Small intestine (tissue), 7 donors: ENCODE data around the gene PMPCB. TPM values are rescaled to one million over a fixed set of nuclear protein-coding genes. Genes with fewer than 3 reads are reported as not detected.
A peak's percentile ranks its signal among the peaks of the same experiment; 100 is the strongest.

Experiments
- DNase-seq, 2 donors: peaks; one replicate each; pipeline versions ENCODE4 v3.0.0 to v3.0.0-alpha.2; 2013
- FAIRE-seq: peaks from 2 replicates; lab custom pipeline; 2012; peaks lifted over from hg19 to GRCh38; lab: Jason Lieb, UNC
- H3K27ac ChIP-seq, 3 donors: one replicate each; pipeline ENCODE4 v1.5.1; 2013; ENCODE audit warnings: low read length in 2 of 3, mild to moderate bottlenecking in 2 of 3, control low read depth in 1 of 3, inconsistent platforms in 1 of 3, low read depth in 1 of 3, moderate library complexity in 1 of 3
- H3K27me3 ChIP-seq, 3 donors: one replicate each; pipeline ENCODE4 v1.6.1; 2013; ENCODE audit warnings: low read length in 3 of 3, inconsistent platforms in 1 of 3; ENCODE audit not compliant: control insufficient read depth in 3 of 3, insufficient read depth in 3 of 3
- H3K36me3 ChIP-seq, 3 donors: one replicate each; pipeline ENCODE4 v1.6.1; 2013; ENCODE audit warnings: low read length in 3 of 3, inconsistent platforms in 1 of 3, low read depth in 1 of 3, mild to moderate bottlenecking in 1 of 3, moderate library complexity in 1 of 3; ENCODE audit not compliant: control insufficient read depth in 3 of 3, insufficient read depth in 2 of 3
- H3K4me1 ChIP-seq, 3 donors: one replicate each; pipeline ENCODE4 v1.6.1; 2013; ENCODE audit warnings: low read length in 2 of 3, inconsistent platforms in 1 of 3, low read depth in 1 of 3, mild to moderate bottlenecking in 1 of 3, moderate library complexity in 1 of 3; ENCODE audit not compliant: control insufficient read depth in 3 of 3, insufficient read depth in 2 of 3
- H3K4me3 ChIP-seq, 3 donors: one replicate each; pipeline ENCODE4 v1.5.1; 2013; ENCODE audit warnings: low read length in 3 of 3, control low read depth in 1 of 3, inconsistent platforms in 1 of 3, low read depth in 1 of 3, mild to moderate bottlenecking in 1 of 3, moderate library complexity in 1 of 3
- H3K9me3 ChIP-seq, 2 donors: one replicate each; pipeline ENCODE4 v1.6.1; 2013; ENCODE audit warnings: low read depth in 1 of 2, low read length in 1 of 2; ENCODE audit not compliant: control insufficient read depth in 2 of 2, insufficient read depth in 1 of 2
- WGBS, 3 donors: extraction: QIAGEN DNeasy Blood & Tissue Kit; methylation state at CpG; one replicate each; pipeline ENCODE4 v1.1.7; 2013; 5-methylcytosine and 5-hydroxymethylcytosine counted together
- polyA plus RNA-seq, 4 donors: library from polyadenylated mRNA; stranded (reverse) in 3 of 4; unstranded in 1 of 4; fragments of 200-250 nt in 3 of 4; fragments of 120-200 nt in 1 of 4; gene quantifications; one replicate each; pipeline versions ENCODE4 v1.2.1 to v1.2.3, GENCODE V29; 2013
- donor health status: healthy with polysubstance abuse.
- donor health status: control.
- donor health status: control.
- donor health status: Bipolar disorder and iron deficiency.
- donor health status: healthy.

The PMPCB gene
- polyA plus RNA-seq, 4 donors, result 53.8 to 89.2 (median 60.9) TPM

DNA sequence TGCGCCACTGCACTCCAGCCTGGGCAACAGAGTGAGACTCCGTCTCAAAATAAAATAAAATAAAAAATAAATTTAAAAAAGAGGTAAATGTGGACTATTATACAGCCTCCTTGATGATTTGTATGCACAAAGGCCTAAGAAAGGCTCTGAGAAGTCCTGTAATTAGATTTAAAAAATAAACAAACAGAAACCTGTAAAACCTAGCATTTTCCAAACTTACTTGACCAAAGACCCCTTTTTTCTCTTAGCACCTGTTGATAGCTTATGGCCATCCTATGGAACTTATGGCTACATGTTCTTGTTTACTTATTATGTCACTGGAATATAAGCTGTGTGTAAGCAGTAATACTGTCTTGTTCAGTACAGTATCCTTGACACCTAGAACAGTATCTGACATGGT, 41.6 kb downstream of the PMPCB start:
- WGBS, 3 donors, result 97 to 100% (median 97%) methylated on average over 2 of the region's 2 CpGs
- Histone ChIP-seq H3K36me3 (peaks cover 8 to 33% (median 12%) of the 10 kb centered on the region in 3 donors), H3K4me1 (peaks cover 0 to 5% (median 3%) of the 10 kb centered on the region in 3 donors), H3K9me3 (no peaks in the 10 kb centered on the region), H3K27ac (no peak overlapping the region), H3K4me3 (no peak overlapping the region), H3K27me3 (no peaks in the 10 kb centered on the region)
- DNase-seq, result no peak
- no peak for FAIRE-seq

DNA sequence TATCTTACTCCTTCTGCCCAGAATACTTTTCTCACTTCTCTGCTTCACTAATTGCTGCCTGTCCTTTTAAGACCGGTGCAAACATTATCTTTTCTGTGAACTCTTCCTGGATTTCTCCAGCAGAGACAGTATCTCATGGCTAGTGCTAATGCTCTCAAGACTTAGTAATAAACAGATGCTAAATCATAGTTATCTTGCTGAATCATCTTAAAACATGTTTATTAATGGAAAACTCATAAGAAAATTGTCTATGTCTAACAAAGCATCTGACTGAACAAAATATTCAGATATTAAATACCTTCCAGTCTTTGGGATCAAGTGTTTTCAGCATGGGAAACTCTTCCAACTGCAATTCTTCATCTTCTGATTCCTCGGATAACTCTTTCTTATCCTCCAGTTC, 44.2 kb downstream of the PMPCB start:
- 72 to 85% (median 83%) methylated on average over 2 of the region's 2 CpGs for WGBS, 3 donors
- Histone ChIP-seq H3K27ac (no peak overlapping the region), H3K27me3 (no peaks in the 10 kb centered on the region), H3K4me3 (no peak overlapping the region), H3K9me3 (no peaks in the 10 kb centered on the region), H3K4me1 (peaks cover 0 to 5% (median 3%) of the 10 kb centered on the region in 3 donors), H3K36me3 (peaks cover 5 to 13% (median 7%) of the 10 kb centered on the region in 3 donors)
- FAIRE-seq (no peak), DNase-seq (no peak)

DNA sequence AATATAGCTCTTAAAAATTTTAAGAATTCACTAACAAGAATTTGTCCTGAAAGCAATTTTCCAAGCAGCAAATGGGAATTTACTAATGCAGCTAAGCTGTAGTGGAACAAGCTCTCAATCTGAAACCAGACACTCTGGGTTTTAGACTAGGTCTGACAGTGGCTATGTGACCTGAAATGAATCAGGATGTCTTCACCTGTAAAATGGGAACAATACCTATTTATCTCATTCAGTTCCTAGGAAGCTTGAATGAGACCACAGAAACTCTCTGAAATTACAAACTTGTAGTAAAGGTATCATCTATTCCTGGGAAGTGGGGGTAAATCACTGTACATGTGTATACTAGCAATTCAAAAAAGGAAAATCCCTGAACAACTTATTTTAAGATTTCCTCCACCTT, 46.1 kb downstream of the PMPCB start:
- DNase-seq (no peak), FAIRE-seq (no peak)
- H3K9me3 ChIP-seq, result no peaks in the 10 kb centered on the region
- H3K4me3 ChIP-seq, result peak overlapping the region in 2 of 3 donors; percentile 93 to 100
- H3K36me3 ChIP-seq, result peaks cover 0 to 9% (median 0%) of the 10 kb centered on the region in 3 donors
- H3K27ac ChIP-seq, result peak overlapping the region in 1 of 3 donors; percentile 92
- H3K27me3 ChIP-seq, result no peaks in the 10 kb centered on the region
- peaks cover 2 to 5% (median 3%) of the 10 kb centered on the region in 3 donors for H3K4me1 ChIP-seq

DNA sequence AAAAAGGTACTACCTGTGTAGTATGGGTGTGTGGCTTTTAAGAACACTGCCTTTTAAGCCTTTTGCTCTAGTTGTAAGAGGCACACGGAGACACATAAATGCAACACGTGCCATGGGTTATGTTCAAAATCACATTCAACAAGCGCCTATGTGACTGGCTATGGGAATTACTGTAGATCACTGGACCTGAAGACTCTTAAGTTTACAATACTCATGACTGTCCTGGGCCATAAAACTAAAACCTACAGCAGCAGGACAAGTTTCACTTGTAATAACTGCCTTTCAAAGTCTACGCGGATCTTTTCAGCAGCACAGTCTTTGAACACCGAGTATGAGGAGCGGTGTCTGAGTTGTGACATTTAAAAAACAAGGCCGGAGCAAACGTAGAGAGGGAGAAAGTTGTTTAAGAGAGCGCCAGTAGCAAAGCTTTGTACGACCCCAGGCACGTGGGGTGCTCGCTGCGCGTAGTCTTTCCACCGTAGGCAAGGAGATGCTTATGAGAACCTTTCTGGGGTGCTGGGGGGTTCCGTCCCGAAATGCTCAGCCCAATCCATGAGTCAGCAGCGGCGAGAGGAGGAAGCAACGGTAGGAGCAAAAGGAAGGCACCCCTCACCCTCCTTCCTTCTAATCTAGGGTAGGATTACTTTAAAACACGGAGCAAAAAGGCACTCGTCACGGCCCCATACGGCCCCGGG, 46.7 kb downstream of the PMPCB start:
- Histone ChIP-seq H3K9me3 (no peaks in the 10 kb centered on the region), H3K4me3 (peak overlapping the region; percentile 79 to 100 (median 93)), H3K4me1 (peaks cover 2 to 5% (median 5%) of the 10 kb centered on the region in 3 donors), H3K27ac (peak overlapping the region; percentile 91 to 92 (median 91)), H3K27me3 (no peaks in the 10 kb centered on the region), H3K36me3 (peaks cover 0 to 9% (median 0%) of the 10 kb centered on the region in 3 donors)
- FAIRE-seq, result no peak
- DNase-seq, result peak; percentile 65 to 84
- WGBS, 3 donors, result 0 to 1% (median 0%) methylated on average over 26 of the region's 26 CpGs

DNA sequence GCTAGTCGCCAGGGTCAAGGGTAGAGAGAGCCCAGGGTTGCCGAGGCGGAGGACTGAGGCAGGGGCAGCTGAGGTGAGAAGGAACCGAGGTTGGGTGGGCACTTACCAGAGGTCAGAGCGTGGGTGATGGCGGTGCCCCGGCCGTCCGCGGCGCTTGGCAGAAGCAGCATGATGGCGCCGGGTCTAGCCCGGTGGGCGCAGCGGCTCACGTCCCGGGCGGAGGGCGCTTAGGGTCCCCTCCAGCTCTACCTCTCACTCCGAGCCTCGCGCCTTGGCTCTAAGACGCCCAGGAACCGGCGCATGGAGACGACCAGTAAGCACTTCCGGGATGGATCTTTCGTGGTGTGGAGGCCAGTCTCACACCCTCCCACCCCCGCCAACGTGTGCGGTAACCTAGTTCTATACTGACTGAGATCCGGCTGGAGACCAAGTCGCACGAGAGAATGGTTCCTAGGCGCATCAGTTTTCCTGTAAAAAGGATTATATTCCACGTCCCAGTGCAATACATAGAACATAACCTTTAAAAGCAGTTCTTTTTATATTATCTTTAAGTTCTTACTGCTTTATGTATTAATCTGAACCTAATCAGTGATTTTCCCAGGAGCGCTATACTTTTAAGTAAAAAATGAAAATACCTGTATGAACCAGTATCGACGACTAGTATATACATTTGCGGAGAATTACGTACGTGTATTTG, 47.4 kb downstream of the PMPCB start, which contains the start of gene DNAJC2:
Gene DNAJC2 (minus strand): TSS at position 315 of the 697 bp plus-strand sequence. CDS start 145 bp downstream, at position 170.
- peak within 1 kb of the TSS; percentile 91 to 92 (median 91) for H3K27ac ChIP-seq
- no peaks in the 10 kb centered on the region for H3K27me3 ChIP-seq
- H3K4me3 ChIP-seq, result peak within 1 kb of the TSS; percentile 79 to 100 (median 93)
- H3K36me3 ChIP-seq, result peaks cover 0 to 7% (median 0%) of the 10 kb centered on the region in 3 donors
- WGBS, 3 donors, result 7 to 9% (median 7%) methylated on average over 39 to 43 of the region's 43 CpGs
- FAIRE-seq (no peak), DNase-seq (peak; percentile 93 to 94)
- peaks cover 2 to 5% (median 5%) of the 10 kb centered on the region in 3 donors for H3K4me1 ChIP-seq
- no peaks in the 10 kb centered on the region for H3K9me3 ChIP-seq

DNA sequence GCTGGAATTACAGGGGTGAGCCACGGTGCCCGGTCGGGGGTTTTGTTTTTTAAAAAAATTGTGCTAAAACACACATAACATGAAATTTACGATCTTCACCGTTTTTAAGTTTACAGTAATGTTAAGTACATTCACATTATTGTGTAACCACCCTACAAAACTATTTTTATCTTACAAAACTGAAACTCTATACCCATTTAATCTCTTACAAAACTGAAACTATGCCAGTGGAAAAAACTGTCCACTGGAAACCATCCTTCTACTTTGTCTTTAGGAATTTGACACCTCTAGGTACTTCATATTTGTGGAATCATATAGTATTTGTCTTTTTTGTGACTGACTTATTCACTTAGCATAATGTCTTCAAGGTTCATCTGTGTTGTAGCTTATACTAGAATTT, 49.2 kb downstream of the PMPCB start:
- Histone ChIP-seq H3K4me1 (peaks cover 2 to 5% (median 2%) of the 10 kb centered on the region in 3 donors), H3K27ac (no peak overlapping the region), H3K4me3 (no peak overlapping the region), H3K27me3 (no peaks in the 10 kb centered on the region), H3K9me3 (no peaks in the 10 kb centered on the region), H3K36me3 (peaks cover 0 to 1% (median under 1%) of the 10 kb centered on the region in 3 donors)
- DNase-seq, result no peak
- 87 to 90% (median 90%) methylated on average over 5 of the region's 5 CpGs for WGBS, 3 donors
- FAIRE-seq, result no peak

DNA sequence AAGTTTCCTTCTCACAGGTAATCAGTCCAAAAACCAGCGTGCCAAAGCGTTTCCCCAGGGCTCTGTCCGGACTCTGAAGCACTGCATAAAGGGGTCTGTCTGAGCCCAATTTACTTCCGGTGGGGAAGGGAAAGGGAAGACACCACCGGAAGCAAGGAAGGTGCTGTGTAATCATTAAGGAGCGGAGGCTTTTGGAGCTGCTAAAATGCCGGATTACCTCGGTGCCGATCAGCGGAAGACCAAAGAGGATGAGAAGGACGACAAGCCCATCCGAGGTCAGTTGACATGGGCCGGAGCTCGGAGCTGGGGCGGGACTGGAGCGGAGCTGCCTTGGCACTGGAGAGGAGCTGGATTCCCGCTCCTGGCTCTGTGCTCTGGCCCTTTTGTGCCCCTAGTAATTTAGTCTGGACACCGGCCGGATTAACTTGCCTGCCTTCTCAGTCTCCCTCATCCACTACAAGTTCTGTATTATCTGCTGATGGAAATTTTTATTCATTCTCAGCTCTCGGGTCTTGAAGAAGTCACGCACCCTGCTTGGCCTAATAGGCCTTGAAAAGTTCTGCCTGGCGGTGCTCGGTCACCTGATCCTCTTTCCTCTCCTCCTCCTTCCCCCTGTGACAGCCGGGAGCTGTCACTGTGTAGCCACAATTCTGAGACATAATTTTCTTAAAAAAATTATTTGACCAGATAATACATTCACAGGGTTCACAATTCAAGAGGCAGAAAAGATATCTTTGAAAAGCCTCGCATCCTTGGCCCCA, 50.5 kb downstream of the PMPCB start, which contains the start of gene PSMC2:
Gene PSMC2 (plus strand): TSS at position 137 of the 761 bp plus-strand sequence. CDS start 69 bp downstream, at position 206.
- H3K27me3 ChIP-seq, result no peaks in the 10 kb centered on the region
- peaks cover 3 to 4% (median 4%) of the 10 kb centered on the region in 3 donors for H3K36me3 ChIP-seq
- WGBS, 3 donors, result 0 to 1% (median 1%) methylated on average over 25 of the region's 25 CpGs
- H3K27ac ChIP-seq, result peak within 1 kb of the TSS; percentile 71 to 87 (median 87)
- peak; percentile 84 to 96 for DNase-seq
- H3K9me3 ChIP-seq, result no peaks in the 10 kb centered on the region
- no peak for FAIRE-seq
- peaks cover 2 to 5% (median 4%) of the 10 kb centered on the region in 3 donors for H3K4me1 ChIP-seq
- H3K4me3 ChIP-seq, result peak within 1 kb of the TSS; percentile 80 to 90 (median 87)

DNA sequence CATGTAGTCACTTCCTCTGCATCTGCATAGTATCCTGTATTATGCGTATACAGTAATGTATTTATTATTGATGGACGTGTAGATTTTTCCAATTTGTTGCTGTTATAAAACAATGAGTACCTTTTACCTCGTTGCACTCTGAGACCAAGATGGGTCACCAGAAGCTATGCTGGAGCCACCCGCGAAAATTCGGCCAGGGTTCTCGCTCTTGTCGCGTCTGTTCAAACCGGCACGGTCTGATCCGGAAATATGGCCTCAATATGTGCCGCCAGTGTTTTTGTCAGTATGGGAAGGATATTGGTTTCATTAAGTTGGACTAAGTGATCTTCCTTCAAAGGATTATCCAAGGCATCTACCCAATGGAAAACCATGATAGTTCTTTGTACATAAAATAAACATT, 51.2 kb downstream of the PMPCB start:
- 5 to 10% (median 8%) methylated on average over 13 of the region's 13 CpGs for WGBS, 3 donors
- H3K27me3 ChIP-seq, result no peaks in the 10 kb centered on the region
- H3K27ac ChIP-seq, result no peak overlapping the region
- DNase-seq, result no peak
- no peaks in the 10 kb centered on the region for H3K9me3 ChIP-seq
- H3K4me3 ChIP-seq, result peak overlapping the region; percentile 4 to 87 (median 80)
- FAIRE-seq, result no peak
- H3K4me1 ChIP-seq, result peaks cover 2 to 4% (median 2%) of the 10 kb centered on the region in 3 donors
- H3K36me3 ChIP-seq, result peaks cover 3 to 9% (median 4%) of the 10 kb centered on the region in 3 donors
